HG03139 (cell line): ENCODE data around the gene ITK.

Experiments
- ATAC-seq: cut with Tn5 transposase; IDR thresholded peaks from one replicate; pipeline ENCODE4 v1.9.1; 2021; ENCODE audit not compliant: unreplicated experiment

Gene ITK

DNA sequence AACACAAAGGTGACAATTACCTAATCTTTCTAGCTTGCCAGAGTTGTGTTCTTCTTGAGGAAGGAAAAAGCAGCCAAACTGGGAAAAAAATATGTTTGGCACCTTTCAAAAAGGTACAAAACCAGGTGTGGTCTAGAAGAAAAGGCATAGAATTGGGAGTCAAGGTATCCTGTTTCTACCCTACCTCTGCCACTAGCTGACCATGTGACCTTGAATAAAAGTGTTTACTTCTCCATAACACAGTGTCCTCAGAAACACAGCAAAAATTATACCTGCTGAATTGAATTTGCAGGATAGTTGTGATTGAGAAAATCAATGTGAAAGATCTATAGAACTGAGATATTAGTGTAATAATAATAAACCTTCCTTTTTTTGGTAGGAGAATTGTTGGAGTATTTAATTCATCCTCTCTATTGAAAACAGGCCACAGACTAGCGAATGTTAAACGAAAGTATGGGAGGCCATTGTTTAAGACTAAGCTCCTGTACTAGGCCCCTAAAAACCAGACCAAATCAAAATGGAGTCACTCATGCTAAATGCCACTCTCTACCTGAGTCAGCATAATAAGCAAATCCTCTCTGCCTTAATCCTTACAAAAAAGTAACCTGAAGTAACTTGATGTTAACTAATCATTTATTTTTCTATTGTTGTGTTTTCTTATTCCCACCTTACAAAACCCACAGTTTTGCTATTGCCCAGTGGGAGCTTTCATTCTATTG is 97.8 kb downstream of the ITK start:
- ATAC-seq: no peak

DNA sequence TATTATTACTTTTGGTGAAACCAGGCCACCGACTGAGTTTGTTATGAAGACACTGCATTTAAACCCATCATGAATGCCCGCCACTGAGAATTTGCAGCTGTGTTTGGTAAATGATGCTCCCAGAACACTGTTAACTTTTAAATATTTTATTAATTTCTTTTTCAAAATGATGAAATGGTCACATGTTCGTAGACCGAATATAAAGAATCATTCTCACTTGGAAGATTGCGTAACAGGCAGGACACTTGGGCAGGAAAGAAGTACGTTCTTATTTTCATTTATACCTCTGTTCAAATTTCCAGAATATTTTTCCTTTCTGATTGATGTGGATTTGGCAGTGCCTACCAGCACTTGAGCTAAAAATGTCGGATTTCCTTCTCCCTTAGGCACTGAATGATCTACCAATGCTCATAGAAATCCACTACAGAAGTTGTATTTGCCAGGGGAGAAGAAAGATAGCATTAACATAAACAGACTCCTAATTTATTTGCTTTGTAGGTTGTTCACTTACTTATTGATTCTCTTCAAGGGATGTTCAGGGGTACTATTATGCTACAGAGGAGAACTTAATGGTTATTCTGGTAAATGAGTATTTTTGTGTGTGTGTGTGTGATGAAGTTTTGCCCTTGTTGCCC is 99.1 kb downstream of the ITK start:
- no peak for ATAC-seq

DNA sequence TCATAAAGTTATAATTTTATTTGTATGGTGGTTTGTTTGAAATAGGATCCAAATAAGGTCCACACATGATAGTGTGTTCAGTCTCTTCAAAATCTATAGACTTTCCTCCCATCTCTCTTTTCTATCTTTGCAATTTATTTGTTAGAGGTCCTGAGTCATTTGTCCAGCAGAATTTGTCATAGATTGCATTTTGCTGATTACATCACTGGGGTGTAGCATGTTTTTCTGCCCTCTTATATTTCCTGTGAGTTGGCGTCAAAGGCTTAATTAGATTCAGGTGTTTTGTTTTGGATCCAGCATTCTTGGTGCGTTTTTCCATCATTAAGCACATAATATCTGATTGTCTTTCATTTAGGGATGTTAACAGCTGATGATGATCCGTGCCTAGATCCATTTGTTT is 100.3 kb downstream of the ITK start:
- ATAC-seq: no peak

DNA sequence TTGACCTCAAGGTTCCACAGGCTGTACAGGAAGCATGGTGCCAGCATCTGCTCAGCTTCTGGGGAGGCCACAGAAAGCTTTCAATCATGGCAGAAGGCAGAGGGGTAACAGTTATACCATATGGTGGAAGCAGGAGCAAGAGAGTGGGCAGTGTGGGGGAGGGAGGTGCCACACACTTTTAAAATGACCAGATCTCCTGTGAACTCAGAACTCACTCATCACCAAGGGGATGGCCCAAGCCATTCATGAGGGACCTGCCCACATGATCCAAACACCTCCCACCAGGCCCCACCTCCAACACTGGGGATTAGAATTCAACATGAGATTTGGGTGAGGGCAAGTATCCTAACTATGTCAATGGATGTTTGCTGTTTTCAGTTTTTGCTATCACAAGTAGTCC is 101.5 kb downstream of the ITK start:
- no peak for ATAC-seq

DNA sequence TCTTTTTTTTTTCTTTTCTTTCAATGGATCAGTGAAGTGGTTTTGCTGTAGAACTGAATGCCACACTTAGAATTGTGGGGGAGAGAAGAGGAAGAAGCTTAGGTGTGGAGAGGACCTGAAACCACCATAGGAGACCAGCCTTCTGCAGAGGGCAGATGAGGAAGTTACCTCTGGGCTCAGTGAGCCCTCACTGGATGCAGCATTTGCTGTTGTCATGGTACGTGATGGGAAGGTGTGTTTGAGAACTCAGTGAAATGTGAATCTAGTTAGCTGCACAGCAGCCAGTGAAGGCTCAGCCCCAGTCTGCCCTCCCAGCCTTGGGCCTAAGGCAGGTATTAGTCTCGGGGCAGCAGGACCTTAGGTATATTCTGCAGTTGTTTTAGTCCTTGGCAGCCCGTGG is 102.8 kb downstream of the ITK start:
- peak; percentile 99 for ATAC-seq

DNA sequence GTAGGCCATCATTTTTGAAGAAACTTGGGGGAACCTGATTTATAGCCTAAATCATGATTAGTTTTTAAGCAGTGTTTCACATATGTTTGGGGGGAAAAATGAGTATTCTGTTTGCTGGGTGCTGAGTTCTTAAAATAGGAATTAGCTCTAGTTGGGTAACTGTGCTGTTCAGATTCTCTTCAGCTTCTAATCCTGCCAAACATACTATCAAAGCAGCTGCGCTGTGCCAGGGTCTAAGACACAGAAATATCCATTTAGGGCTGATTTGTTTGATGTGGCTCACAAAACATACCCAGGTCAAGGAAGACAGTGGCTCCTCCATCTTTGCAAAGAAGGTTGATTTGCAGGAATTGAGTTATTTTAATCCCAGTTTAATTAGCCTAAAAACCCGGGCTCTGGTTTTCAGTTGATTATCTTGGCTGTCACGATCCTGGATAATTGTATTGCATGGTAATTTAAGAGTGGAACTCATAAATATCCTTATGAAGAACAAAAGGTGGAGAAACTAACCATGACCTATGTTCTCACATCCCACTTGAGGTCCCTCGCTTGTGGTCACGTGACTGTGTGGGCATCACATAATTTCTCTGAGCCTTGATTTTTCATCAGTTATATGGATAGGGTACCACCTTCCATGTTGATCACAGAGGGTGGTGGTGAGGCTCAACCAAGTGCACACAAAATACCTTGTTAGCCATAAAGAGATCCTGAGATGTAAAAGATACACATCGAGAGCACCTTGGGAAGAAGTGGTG is 104.0 kb downstream of the ITK start:
- no peak for ATAC-seq

DNA sequence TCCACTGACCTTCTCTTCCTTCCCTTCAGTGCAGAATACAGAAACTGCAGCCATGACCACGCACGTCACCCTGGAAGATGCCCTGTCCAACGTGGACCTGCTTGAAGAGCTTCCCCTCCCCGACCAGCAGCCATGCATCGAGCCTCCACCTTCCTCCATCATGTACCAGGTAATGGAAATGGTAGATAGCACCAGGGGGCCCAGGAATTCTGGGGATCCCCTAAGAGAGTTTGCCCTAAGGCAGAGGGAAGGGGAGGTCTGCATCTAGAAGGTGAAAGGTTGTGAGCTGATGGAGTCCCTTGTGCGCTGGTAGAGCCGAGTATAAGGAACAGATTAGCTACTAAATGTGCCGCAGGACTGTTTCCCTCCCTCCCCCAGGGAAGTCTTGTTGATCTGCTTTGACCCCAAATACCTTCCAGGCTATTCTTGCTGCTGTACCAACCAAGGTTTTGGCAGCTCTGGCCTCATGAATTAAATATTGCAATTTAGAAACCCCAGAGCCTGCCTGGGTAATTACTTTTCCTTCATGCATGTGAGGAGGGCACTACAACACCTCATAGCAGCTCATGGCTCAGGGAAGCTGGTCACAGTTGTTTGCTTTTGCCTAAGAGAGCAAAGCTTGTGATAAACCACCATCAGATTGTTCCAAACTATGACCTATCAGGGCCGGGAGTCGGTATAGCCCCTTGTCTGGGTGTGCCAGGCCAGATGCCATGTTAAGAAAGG is 104.8 kb downstream of the ITK start:
- no peak for ATAC-seq

DNA sequence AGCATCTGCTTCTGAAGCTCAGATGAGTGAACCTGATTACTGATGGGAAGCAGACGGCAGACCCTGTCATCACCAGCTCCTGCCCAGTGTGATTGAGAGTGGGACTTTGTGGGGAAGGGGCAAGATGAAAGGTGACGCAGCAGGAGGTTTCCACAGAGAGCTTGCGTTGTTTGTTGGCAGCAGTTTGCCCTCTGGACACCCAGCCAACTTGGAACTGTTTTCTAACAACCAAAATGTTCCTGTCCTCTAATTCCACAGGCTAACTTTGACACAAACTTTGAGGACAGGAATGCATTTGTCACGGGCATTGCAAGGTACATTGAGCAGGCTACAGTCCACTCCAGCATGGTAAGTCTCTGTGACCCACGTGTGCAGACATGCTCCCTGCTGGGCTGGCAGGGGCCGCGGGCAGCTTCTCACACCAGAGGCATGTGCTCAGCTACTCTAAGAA is 106.1 kb downstream of the ITK start:
- ATAC-seq: no peak

DNA sequence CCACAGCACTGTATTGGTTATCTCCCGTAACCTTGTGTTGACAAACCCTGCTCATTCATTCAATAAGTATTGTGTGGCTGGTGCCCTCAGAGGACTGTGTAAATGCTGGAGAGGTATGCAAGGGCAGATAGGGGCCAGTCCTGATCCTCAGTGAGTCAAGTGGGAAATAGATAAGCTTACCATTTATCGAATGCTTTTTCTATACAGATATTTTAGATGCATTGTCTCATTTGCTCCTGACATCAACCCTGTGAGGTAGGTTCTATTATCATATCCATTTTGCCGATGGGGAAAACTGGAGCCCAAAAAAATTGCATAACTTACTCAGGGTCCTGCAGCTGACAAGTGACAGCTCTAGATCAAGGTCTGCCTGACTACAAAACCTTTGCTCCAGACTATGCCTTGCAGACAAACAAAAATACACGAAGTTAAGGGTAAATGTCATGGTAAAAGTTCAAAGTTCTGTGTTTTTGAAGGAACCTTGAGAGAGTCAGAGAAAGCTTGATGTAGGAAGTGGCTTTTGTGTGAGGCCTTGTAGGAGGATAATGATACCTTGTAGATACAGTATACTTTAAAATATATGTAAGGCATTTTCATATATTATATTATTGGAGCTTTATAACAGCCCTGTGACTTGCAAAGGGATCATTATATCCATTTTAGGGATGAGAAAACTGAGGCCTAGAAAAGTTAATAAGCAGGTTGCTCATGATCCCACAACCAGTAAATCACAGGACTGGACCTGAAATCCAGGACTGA is 107.9 kb downstream of the ITK start:
- ATAC-seq: no peak

DNA sequence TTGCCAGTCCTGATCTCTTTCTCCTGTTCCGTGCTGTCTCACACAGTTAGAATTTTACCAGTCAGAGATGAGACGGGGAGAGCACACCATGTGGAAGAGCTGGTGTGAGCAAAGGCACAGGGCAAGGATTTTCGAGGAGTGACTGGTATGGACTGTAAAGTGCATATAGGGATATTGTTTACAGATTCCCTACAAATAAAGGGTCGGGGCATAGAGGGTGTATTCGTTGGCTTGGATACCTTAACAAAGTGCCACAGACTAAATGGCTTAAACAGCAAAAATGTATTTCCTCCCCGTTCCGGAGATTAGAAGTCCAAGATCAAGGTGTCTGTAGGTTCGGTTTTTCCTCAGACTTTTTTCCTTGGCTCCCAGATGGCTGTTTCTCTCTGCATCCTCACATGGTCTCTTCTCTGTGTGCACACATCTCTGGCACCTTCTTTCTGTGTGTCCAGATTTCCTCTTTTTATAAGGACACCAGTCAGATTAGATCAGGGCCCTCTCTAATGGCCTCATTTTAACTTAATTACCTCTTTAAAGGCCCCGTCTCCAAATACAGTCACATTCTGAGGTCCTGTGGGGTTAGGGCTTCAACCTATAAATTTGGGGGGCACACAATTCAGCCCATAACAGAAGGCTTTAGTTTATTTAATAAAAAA is 108.7 kb downstream of the ITK start:
- ATAC-seq: no peak

DNA sequence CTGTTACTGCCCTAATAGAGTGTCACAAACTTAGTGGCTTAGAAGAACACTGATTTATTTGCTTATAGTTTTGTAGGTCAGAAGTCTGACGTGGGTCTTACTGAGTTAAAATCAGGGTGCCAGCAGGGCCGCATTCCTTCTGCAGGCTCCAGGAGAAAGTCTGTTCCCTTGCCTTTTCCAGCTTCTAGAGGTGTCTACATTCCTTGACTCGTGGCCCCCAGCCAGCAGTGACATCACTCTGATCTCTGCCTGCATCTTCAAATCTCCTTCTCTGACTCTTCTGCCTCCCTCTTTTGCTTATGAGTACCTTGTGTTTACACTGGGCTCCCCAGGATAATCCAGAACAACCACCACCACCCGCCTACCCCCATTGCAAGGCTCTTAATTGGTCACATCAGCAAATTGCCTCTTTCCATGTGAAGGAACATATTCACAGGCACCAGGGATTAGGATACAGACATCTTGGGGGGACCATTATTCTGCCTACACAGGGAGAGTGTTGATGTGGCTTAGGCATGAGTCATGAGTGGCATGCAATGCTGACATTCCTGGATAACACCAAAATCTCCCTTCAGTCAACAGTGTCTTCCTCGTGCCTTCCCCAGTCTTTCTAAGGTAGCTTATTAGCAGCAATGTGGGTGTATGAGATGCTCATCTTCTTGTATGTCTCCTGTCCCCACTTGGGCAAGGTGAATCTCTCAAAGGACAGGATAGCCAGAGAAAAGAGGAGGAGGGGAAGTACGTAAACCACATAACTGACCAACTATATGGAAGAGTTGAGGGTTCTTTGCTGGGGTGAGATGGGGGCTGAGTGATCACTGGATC is 109.7 kb downstream of the ITK start:
- no peak for ATAC-seq

DNA sequence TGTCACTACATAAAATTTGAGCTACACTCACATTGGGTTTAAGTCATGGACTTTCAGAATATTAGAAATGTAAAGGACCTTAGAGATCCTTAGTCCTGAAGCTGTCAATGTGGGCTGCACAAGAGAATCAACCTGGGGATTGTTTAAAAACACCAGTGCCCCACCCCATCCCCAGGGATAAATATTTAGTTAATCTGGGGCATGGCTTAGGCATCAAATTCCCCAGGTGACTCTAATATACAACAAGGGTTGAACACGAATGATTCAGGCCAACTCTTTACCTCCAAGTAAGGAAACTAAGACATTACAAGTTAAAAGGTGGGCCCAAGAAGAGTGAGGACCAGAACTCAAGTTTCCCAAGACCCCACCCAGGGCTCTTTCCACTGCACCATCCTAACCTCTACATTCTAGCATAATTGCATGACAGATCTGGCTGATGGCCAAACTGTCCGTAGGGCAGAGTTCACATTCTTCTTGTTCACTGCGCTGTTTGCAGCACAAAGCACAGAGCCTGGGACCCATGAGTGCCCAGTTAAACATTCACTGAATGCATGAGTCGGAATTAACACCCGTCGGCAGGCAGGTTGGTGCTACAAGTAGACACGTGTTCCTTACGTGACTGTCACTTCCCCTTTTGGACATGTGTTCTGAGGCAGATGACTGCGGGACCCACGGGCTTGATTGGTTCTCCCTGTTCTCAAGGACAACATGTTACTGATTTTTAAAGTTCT is 110.5 kb downstream of the ITK start:
- peak; percentile 97 for ATAC-seq

DNA sequence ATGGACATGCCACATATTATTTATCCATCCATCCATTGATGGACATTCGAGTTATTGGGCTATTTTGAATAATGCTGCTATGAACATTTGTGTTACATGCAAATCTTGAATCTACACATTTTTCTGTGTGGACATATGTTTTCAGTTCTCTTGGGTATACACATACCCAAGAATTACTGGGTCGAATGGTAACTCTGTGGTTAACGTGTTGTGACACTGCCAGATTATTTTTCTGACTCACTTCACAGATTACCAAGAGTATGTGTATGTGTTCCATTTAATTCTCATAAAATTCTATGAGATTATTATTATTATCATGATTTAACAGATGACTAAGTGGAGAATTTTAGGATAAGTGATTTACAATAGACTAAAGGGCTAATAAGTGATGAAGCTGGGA is 112.0 kb downstream of the ITK start:
- ATAC-seq: no peak

DNA sequence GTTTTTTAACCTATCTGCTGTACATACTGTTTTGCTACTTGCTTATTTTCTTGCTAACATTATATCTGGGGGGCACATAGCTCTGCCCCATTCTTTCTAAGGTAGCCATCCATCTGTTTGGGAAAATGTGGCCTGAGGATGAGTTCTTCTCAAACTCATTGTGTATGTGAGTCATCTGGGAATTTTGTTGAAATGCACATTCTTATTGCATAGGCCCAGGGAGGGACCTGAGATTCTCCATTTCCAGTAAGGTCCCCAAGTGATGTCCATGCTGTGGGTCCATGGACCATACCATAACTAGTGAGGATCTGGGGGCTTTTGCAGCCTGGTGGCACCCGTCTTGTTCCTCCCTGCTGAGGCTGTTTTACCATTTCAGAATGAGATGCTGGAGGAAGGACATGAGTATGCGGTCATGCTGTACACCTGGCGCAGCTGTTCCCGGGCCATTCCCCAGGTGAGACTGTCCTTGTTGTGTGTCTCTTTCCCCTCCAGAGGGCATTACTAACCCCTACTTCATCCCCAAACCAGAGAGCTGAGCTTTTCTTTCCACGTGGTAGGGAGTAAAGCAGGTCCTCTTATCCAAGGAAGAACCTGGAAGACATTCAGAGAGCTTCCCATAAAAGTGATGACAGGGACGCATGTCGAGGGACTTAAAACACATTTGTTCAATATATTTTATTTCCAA is 113.9 kb downstream of the ITK start:
- ATAC-seq: no peak

DNA sequence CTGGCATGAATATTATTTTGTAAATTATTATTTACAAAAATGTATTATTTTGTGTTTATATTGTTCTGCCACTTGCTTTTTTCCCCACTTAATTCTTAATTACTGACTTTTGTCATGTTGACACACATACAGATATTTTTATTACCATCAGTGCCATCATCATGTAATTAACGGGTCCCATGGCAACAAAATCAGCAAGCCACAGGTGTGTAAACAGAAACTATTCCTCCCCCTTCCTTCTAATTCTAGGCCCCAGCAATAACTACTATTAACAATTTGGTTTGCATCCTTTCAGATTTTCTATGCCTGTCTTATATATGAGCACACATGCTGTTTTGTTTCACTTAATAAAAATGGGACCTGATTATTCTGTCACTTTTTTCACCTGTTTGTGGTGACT is 114.6 kb downstream of the ITK start:
- no peak for ATAC-seq

DNA sequence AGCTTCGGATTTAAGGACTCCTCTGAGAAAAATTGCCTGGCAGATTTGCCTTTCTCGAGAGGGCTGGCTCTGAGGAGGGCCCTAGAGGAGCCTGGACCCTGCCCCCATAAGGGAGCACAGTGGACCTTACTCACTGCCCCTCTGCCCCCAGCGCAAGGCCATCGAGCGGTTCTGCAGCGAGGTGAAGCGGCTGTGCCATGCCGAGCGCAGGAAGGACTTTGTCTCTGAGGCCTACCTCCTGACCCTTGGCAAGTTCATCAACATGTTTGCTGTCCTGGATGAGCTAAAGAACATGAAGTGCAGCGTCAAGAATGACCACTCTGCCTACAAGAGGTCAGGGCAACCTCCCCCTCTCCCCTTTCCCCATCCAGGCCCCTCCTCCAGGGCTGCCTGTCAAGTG is 119.9 kb downstream of the ITK start:
- no peak for ATAC-seq

DNA sequence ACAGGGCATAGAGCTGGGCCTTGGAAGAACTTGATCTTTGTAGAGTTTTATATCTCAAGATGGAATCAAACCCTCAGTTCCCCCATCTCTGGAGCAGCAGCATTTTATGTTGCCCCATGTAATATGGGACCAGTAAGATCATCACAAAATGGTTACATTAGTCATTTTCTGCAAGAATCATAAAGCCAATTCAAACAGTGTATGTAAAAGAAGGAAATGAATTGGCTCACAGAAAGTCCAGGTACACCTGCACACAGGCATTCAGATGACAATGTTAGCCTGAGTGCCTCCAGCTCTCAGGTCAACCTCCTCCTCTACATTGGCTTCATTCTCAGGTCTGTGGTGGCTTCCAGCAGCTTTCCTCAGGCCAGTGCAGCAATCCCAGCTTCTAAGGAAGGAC is 120.4 kb downstream of the ITK start:
- no peak for ATAC-seq

DNA sequence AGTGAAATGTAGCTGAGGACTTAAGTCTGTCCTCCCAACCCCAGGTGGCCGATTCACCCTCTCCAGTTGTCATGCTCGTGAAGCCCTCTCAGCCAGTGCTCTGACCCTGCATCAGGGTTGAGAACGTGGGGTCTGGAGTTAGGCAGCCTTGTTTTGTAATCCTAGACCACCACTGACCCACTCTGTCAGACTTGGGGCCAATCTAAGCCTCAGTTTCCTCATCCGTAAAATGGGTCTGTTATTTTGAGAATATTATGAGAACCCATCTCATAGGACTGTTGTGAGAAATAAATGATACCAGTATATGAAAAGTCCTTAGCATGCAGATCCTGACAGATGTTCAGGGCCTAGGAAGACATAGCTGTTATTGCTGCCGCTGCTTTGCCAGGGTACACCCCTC is 122.4 kb downstream of the ITK start:
- no peak for ATAC-seq
